D721Med (cell line): ENCODE measurements around the gene SGMS1.
A peak's percentile ranks its signal among the peaks of the same experiment; 100 is the strongest.

Experiments
- DNase-seq: peaks from one replicate; pipeline ENCODE4 v3.0.0; 2011; ENCODE audit warnings: low spot score; ENCODE audit not compliant: insufficient read length
- FAIRE-seq: peaks from 2 replicates; lab custom pipeline; 2011; peaks lifted over from hg19 to GRCh38; lab: Jason Lieb, UNC
- TF ChIP-seq, protein P1 (sequence below): IDR thresholded peaks from 2 replicates; pipeline ENCODE4 v1.5.1; 2012; ENCODE audit warnings: mild to moderate bottlenecking, control low read depth; ENCODE audit not compliant: insufficient read depth; ENCODE audit errors: missing control alignments

Gene SGMS1

DNA sequence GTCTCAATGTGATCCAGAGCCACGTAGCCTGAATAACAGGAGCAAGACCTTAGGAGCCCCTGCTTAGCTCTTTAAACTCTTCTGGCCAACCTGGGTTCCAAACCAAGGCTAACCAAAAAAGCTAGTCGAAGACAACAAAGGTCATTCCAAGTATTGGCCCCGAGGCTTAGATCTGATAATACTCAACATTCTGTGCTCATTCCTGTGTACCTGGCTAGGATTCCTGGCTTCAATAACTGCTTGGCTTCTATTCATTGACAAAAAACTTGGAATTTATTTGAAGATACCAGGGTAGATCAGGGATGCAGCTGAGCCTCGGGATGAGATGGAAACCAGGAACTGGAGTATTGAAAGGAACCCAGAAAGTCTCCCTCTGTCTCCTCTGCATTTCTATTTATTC, 4.1 kb upstream of the SGMS1 start:
- DNase-seq: no peak
- TF ChIP-seq, protein P1, sequence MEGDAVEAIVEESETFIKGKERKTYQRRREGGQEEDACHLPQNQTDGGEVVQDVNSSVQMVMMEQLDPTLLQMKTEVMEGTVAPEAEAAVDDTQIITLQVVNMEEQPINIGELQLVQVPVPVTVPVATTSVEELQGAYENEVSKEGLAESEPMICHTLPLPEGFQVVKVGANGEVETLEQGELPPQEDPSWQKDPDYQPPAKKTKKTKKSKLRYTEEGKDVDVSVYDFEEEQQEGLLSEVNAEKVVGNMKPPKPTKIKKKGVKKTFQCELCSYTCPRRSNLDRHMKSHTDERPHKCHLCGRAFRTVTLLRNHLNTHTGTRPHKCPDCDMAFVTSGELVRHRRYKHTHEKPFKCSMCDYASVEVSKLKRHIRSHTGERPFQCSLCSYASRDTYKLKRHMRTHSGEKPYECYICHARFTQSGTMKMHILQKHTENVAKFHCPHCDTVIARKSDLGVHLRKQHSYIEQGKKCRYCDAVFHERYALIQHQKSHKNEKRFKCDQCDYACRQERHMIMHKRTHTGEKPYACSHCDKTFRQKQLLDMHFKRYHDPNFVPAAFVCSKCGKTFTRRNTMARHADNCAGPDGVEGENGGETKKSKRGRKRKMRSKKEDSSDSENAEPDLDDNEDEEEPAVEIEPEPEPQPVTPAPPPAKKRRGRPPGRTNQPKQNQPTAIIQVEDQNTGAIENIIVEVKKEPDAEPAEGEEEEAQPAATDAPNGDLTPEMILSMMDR: no peak
- no peak for FAIRE-seq

DNA sequence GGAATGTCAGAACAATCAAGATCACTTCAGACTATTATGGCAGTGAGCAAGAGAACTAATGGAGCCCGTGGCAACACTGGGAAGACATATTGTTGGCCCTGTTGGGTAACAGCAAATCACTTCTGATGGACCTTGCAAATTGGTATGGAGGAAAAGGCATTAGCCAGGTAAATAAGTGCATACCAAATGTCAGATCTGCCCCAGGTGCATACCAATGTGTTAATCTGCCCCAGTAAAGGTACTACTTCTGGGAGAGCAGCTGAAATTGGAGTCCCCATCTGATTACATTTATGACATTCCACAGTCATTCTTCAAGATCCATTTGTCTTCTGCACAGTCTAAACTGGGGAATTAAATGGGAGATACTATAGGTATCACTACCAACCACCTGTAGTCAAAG, 3.7 kb upstream of the SGMS1 start:
- DNase-seq (no peak), FAIRE-seq (no peak)
- TF ChIP-seq, protein P1: no peak

DNA sequence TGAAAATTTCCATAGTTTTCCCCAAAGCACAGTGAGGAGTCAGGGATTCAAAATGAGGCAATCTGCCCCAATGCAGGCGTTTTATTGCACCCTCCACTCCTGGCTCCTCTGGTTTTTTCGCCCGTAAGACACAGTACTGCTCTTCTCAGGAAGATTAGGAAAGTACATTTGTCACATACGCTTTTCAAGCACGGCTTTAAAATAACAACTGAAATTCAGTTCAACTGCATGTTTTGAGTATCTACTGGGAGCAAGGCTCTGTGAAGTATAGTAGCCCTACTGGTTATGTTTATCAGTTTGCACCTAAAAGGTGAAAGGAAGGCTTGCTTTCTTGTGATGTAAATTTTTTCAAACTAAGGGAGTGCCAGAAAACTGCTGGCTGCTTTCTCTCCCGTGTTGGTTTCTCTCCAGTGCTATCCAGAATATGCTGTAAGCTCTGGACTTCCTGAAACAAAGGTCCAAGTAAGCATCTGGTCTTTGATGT, 1.9 kb upstream of the SGMS1 start:
- TF ChIP-seq, protein P1: no peak
- DNase-seq (no peak), FAIRE-seq (no peak)

DNA sequence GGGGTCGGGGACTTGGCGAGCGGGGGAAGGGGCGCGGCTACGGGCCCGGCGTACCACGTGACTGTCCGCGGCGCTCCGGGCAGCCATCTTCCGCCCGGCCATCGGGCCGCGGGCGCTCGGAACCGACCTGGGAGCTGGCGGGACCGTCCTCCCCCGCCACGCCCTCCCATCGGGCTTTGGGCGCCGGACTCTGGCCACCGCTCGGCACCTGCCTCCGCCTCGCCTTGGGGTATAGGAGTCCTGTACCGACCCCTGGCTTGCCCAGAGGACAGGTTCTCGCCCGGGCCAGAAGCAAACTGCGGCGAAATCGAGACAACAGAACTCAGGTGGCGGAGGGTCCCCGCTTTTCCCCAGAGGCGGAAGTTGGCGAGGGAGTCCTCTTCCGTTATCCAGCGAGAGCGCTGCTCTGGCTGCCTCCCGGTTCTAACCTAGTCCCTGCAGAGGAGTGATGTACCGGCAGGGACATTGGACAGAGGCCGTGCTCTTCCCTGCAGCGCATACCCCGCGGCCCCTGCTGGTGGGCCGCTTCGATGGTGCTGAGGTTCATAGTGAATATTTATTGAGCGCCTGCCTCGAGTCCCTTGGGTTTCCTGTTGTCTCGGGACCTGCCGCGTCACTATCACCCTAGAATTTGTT, 1.2 kb upstream of the SGMS1 start:
- peak; percentile 50 for DNase-seq
- TF ChIP-seq, protein P1: peak; percentile 42
- no peak for FAIRE-seq

DNA sequence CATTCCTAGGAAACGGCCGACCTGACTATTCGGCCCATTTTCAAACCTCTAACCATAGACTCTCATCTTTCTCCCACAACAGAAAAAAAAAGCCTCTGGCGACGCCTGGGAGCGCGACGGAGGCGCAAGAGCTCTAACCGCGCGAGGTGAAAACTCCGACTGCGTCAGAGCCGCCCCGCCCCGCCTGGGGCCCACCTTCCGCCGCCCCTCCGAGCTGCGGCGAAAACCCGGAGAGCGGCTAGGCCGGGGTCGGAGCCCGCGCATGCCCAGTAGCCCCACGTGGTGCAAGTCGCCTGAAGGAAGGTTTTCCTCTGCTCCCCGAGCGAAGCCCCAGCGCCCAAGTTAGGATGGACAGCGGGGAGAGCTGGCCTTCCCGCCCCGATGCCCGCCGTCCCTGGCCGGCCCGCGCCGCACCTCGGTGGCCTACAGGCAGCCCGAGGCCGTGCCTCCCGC, 683 bp upstream of the SGMS1 start:
- FAIRE-seq (no peak), DNase-seq (peak; percentile 57)
- TF ChIP-seq, protein P1: no peak

DNA sequence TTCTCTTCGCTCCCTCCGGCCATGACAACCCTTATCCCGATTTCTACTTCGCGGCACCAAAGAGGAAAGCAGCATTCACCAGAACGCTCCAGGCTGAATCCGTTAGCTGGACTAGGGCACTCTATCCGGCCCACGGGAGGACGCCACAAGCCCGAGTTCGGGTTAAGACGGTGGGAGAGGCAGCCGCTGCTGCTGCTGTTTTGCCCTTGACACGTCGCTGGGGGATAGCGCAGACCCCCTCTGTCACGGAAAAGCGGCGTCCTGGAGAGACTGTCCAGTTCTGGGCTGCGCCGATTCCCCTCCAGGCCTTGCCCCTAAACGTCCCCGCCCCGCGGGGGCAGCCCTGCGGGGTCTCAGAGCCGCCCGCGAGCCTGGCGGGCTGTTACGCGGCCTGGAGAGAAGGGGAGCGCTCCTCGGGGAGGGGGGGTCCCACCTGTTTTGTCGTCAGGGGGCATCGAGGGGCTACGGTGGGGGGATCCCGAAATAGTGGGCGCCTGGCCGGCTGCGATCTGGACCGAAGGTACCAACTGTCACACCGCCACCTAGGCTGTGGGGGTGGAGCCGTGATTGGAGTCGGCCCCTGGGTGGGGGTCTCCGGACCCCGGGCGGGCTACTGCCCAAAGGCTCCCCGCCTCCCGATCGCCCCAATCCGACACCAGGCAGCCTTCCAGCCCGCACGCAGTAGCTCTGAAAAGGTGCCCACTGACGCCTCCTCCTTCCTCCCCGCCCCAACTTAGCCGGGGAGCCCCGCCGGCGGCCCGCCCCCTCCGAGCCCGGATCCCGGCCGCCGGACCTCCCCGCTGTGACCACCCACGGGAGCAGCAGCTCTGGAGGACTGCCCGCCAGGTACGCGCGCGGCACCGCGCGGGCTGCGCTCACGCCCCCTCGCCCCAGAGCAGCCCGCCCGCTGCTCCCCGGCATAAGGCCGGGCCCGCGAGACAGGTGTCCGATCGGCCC, 772 bp downstream of the SGMS1 start:
- TF ChIP-seq, protein P1: no peak
- no peak for FAIRE-seq
- DNase-seq: no peak
